Measurements from ENCODE around the gene RANBP10.
"Not testable (repeated sequence)": the region's sequence is repeated elsewhere in the genome, so short reads cannot be mapped to it uniquely, and the experiment has no call there.

RANBP10 gene

GRCh38 chr16:67775273-67775672, 31.1 kb downstream of the RANBP10 start:
- no peak for FAIRE-seq

- no peak for FAIRE-seq
These were observed 31.9 kb downstream of the RANBP10 start for GRCh38 chr16:67774457-67774853.

GRCh38 chr16:67773569-67774456, 32.5 kb downstream of the RANBP10 start:
- no peak for FAIRE-seq

- FAIRE-seq, result no peak
These were observed 33.3 kb downstream of the RANBP10 start for GRCh38 chr16:67773099-67773498.

- FAIRE-seq, result no peak
These were observed 35.9 kb downstream of the RANBP10 start for GRCh38 chr16:67770346-67770991.

- FAIRE-seq, result no peak
These were observed 38.4 kb downstream of the RANBP10 start for GRCh38 chr16:67767953-67768352.

GRCh38 chr16:67766291-67766690, 40.1 kb downstream of the RANBP10 start:
- FAIRE-seq, result no peak

GRCh38 chr16:67764158-67764667, 42.1 kb downstream of the RANBP10 start:
- FAIRE-seq, result no peak

GRCh38 chr16:67763066-67763465, 43.3 kb downstream of the RANBP10 start:
- no peak for FAIRE-seq

- FAIRE-seq, result no peak
These were observed 44.0 kb downstream of the RANBP10 start for GRCh38 chr16:67762385-67762784.

- no peak for FAIRE-seq
These were observed 44.4 kb downstream of the RANBP10 start for GRCh38 chr16:67761924-67762323.

- FAIRE-seq, result no peak
These were observed 45.5 kb downstream of the RANBP10 start for GRCh38 chr16:67760956-67761230.

- FAIRE-seq, result no peak
These were observed 46.0 kb downstream of the RANBP10 start for GRCh38 chr16:67760206-67760955.

GRCh38 chr16:67758966-67759365, 47.4 kb downstream of the RANBP10 start:
- no peak for FAIRE-seq

GRCh38 chr16:67758006-67758405, 48.4 kb downstream of the RANBP10 start:
- no peak for FAIRE-seq

GRCh38 chr16:67752641-67753040, 53.7 kb downstream of the RANBP10 start:
- no peak for FAIRE-seq

- FAIRE-seq, result not testable (repeated sequence)
These were observed 55.0 kb downstream of the RANBP10 start for GRCh38 chr16:67751331-67751730.

- FAIRE-seq, result no peak
These were observed 55.9 kb downstream of the RANBP10 start for GRCh38 chr16:67750466-67750865.

- FAIRE-seq, result no peak
These were observed 56.8 kb downstream of the RANBP10 start for GRCh38 chr16:67749436-67750078.

- FAIRE-seq, result no peak
These were observed 57.5 kb downstream of the RANBP10 start for GRCh38 chr16:67748834-67749233.

GRCh38 chr16:67746846-67747245, 59.5 kb downstream of the RANBP10 start:
- no peak for FAIRE-seq

- no peak for FAIRE-seq
These were observed 65.2 kb downstream of the RANBP10 start for GRCh38 chr16:67741118-67741517.

- FAIRE-seq, result no peak
These were observed 66.0 kb downstream of the RANBP10 start for GRCh38 chr16:67740391-67740790.
